CD4-positive, alpha-beta T cell treated with Interferon gamma for 1 hour (primary cell): ENCODE results near the gene RAB6A.
"Not testable (repeated sequence)": the region's sequence is repeated elsewhere in the genome, so short reads cannot be mapped to it uniquely, and the experiment has no call there.

Experiments
- DNase-seq: peaks from one replicate; pipeline ENCODE4 v3.0.0-alpha.2; 2020

RAB6A gene

DNA sequence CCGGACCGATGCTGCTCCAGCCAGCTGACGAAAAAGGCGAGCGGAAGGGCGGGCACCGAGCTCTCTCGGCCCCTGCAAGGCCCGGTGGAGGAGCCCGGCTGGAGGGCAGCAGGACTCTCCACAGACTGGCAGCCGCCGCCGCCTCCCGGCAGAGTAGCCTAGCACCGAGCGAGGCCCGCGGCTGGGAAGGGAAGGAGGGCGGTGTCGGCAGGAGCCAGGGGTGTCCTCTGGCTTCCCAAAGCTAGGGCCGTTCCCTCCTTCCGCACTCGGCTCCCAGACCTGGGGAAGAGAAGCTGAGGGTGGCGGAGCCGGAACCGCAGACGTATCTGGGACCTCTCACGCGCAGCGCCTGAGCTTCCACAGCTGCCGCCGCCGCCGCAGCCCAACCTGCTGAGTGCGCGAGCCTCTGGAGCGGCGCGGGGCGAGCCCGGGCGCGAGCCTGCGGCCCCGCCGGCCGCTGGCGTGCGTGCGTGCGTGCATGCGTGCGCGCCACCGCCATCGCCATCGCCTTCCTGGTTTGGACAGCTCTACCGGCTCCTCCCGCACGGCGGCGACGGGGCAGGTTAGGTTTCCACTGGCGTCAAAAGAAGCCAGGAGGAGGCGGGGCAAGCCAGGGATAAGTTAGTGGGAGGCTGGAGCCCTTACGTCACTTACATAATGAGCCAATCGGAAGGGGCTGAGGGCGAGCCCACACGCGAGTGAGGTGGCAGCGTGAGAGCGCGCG, at the start of gene RAB6A:
Gene RAB6A, minus strand, starts transcription at position 396 of the 724 bp plus-strand sequence. CDS start 439 bp downstream, outside the sequence.
- DNase-seq: peak; percentile 100

- no peak for DNase-seq
These were observed 49.8 kb upstream of the RAB6A start for GRCh38 chr11:73810637-73811036.

DNA sequence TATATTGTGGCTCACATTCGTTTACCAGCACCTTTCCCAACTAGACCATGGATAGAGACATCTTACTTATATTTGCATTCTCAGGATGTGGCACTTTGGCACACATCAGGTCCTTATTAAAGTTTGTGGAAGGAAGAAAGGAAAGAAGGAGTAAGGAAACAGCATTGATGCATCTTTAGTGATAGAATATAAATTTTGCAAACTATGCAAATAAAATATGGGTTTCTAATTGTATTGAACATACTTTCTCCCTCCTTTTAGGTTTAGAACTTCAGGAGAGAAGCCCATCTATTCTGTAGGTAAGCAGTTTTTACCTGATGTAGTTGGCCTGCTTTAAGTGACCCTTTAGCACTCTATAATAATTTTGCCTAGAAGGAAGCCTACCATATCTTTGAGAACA, 47.2 kb upstream of the RAB6A start:
- no peak for DNase-seq

GRCh38 chr11:73804712-73805111, 43.8 kb upstream of the RAB6A start:
- no peak for DNase-seq

- DNase-seq: no peak
These were observed 40.3 kb upstream of the RAB6A start for GRCh38 chr11:73801136-73801535.

GRCh38 chr11:73800276-73800806, 39.5 kb upstream of the RAB6A start:
- DNase-seq: no peak

DNA sequence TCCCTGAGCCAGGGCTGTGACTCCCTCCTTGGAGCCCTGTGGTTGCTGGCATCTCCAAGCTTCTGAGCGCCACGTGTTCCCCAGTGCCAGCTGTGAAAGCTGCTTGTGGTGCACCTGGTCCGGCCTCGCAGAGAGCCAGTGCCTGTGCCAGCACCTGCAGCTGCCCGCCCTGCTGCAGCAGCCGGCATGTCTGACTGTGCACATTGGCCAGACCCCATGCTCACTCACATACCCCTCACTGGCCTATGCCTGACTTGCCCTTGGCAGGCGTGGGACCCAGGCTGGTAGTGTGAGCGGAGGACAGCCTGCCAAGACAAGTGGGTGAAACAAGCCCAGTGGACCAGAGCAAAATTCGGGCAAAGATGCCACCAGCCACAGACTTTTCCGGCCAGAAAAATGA, 36.6 kb upstream of the RAB6A start:
- DNase-seq: no peak

DNA sequence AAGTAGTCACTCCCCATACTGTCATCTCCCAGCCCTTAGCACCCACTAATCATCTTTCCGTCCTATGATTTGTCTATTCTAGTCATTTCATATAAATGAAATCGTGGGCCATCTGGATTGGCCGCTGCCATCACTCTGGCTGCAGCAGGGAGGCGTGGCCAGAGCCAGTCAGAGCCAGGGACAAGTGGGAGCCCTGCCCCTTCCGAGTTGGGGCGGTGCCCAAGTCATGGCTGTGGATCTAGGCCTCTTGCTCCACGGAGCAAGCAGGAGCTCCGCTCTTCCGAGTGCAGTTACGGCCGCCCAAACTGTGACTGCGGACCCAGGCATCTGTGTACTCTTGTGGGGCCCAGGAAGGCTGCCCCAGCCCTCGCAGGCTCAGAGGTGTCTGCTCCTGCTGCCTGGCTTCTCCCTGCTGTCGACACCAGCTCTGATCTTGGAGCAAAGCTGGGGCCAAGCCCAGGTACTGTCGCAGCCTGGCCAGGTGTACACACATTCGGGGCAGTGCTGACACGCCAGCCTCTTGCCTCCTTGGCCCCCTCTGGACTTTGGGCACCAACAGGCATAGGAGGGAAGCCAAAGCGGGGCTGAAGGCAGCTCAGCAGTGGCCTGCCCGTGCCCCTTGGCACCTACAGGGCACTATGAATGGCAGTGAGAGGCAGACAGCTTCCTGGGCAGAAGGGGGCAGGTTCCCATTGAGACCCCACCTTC, 35.2 kb upstream of the RAB6A start:
- no peak for DNase-seq

- no peak for DNase-seq
These were observed 31.7 kb upstream of the RAB6A start for GRCh38 chr11:73792584-73792983.

DNA sequence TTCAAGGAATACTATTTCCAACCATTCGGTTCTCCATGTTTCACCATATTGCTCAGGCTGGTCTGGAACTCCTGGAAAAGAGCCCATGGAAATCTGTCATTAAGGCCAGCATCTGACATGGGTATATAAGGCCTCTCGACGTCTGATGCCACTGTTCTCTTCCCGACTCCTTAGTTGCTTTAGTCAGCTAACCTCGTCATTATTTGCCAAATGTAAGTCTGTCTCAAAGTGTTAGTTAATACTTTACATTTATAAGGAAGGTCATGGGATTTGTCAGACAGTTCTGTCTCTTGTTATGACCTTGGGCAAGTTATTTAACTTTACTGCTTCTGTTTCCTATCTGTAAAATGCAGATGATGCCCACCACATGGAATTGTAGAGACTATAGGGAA, 28.4 kb upstream of the RAB6A start:
- no peak for DNase-seq

DNA sequence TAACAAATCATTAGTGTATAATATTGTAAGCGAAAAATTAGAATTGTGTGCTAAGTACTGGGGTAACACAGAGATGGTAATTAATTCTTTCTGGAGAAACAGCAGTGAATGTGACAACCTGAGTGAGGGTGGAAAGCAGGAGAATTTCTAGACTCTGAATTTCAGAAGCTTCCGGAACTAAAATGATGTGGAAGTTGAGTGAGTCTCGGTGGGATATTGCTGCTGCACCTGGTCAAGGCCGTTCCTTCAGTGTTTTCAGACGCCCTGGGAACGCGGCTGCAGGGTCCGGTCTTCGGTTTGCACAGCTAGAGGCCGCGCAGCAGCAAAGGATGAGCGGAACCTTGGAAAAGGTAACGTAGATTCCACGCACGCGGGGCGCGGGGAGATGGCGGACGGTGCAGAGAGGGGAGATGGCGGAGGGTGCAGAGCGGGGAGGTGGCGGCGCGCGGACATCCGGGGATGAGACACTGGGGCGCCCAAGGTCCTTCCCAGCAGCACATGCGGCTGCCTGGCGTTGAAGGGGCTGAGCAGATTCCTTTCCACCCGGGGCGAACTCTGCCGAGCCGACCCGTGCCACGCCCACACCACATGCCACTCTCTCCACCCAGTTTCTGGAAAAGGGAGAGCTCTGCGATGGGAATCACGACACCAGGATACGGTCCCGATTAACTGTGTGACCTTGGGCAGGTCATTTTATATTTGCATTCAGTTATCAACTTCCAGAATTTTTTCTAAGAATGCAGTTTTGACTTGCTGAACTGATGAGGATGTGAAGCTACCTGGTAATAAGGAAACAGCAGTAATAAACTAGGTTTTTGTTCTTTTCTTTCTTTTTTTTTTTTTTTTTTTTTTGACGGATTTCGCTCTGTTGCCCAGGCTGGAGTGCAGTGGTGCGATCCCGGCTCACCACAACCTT, 27.0 kb upstream of the RAB6A start, which contains the start of gene MRPL48:
Gene MRPL48, plus strand, starts transcription at position 232 of the 916 bp plus-strand sequence. Its CDS starts 98 bp downstream, at position 330.
- peak; percentile 84 for DNase-seq

DNA sequence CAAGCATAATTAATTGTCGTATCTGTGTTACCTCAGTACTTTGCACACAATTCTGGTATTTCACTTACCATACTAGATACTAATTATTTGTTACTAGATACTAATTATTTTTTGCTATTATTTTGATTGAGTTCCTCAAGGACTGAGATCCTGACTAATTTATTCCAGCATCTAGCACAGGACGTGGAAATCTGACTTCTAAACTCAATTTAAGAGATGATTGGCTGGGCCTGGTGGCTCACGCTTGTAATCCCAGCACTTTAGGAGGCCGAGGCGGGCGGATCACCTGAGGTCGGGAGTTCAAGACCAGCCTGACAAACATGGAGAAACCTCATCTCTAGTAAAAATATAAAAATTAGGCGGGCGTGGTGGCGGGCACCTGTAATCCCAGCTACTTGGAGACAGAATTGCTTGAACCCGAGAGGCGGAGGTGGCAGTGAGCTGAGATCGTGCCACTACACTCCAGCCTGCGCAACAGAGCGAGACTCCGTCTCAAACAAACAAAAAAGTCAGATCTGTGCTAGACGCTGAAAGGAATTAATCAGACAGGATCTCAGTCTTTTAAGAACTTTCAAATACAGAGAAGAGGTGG, 26.3 kb upstream of the RAB6A start:
- no peak for DNase-seq

- DNase-seq: not testable (repeated sequence)
These were observed 24.6 kb upstream of the RAB6A start for GRCh38 chr11:73785467-73785866.

GRCh38 chr11:73784734-73785133, 23.9 kb upstream of the RAB6A start:
- no peak for DNase-seq

GRCh38 chr11:73784080-73784634, 23.3 kb upstream of the RAB6A start:
- no peak for DNase-seq

DNA sequence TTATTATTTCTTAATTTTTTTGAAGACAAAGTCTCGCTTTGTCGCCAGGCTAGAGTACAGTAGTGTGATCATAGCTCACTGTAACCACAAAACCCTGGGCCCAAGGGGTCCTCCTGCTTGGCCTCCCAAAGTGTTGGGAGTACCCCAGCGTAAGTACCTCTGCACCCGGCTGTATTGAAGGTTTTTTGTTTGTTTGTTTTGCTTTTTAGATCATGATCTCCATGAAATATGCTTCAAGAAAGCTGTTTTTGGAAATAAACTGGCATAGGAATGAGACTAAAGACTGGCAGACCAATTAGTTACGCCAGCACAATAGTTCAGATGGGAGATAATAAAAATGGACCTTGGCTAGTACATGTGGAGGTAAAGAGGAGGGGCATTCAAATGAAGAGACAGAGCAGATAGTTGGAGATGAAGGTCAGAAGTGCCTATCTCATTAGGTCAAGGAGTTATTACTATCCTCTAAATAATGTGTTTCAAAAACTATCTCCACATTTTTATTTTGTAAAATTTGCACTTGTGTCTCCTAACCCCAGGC, 22.7 kb upstream of the RAB6A start:
- DNase-seq: no peak

- no peak for DNase-seq
These were observed 20.4 kb upstream of the RAB6A start for GRCh38 chr11:73781303-73781702.

- peak; percentile 97 for DNase-seq
These were observed 18.4 kb upstream of the RAB6A start for GRCh38 chr11:73779084-73779902.

- not testable (repeated sequence) for DNase-seq
These were observed 9.9 kb upstream of the RAB6A start for GRCh38 chr11:73770811-73771210.

DNA sequence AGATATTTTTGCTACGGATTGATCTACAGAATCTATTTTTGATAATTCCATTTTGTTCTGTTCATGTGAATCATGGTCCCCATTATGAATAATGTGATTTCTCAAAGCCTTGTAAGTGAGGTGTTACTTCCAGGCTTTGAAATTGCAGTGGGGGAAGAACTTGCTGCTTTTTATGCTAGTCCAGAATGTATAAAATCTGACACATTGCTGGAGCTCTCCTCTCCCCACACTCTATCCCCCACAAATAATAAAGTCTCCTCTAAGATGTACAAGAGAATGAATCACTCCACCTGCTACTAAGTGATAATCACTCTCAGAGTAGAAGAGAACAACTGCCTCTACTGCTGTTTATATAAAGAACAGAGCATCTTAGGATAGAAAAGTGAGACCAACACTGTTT, 5.9 kb upstream of the RAB6A start:
- DNase-seq: no peak

GRCh38 chr11:73762732-73763131, 1.9 kb upstream of the RAB6A start:
- DNase-seq: no peak
